Posterior vena cava (tissue), 2 donors: ENCODE data around the gene TRIM34. TPM values are rescaled to one million over a fixed set of nuclear protein-coding genes. Genes with fewer than 3 reads are reported as not detected.
"Not testable (repeated sequence)": the region's sequence is repeated elsewhere in the genome, so short reads cannot be mapped to it uniquely, and the experiment has no call there.

ENCODE experiments used
- DNase-seq: peaks from one replicate; pipeline ENCODE4 v3.0.0-alpha.2; 2020; ENCODE audit warnings: low spot score
- intact Hi-C, 2 donors: fragments of 100-400 bp; cut with DNase I; formaldehyde crosslinking; loops; one replicate each; pipeline versions ENCODE4 v1.14.1 to v1.14.2; 2022 to 2023
- total RNA-seq, 2 donors: library from RNA; stranded (reverse); fragmentation: NEBNext Ultra II Directional; extraction: Animal tissue kit (Norgen Biotek cat#: 25700); gene quantifications; one replicate each; pipeline ENCODE4 v1.2.1, GENCODE V29; 2021
- donor health status: DM: yes; HTN: yes; CAD: no.
- donor health status: DM: yes; HTN: yes; CAD: no.

Gene TRIM34
- total RNA-seq, 2 donors from 2014 or later, result 4.1 to 4.5 TPM

- DNase-seq, result no peak
- intact Hi-C loops, result no loop called here
Observed at GRCh38 chr11:5671831-5672230, 47.0 kb downstream of the TRIM34 start.

GRCh38 chr11:5674391-5674790 lies 49.6 kb downstream of the TRIM34 start:
- no peak for DNase-seq
- intact Hi-C loops, result no loop called here

- intact Hi-C loops, result loop anchor here (10.0 kb wide), 1 partner anchor 55 kb away; the partner anchor contains the start of gene TRIM34 (in 2 of the 2)
- no peak for DNase-seq
Observed at GRCh38 chr11:5679811-5680210, 55.0 kb downstream of the TRIM34 start.

- not testable (repeated sequence) for DNase-seq
- intact Hi-C loops, result loop anchor here (10.0 kb wide), 1 partner anchor 58 kb away; the partner anchor contains the start of gene TRIM34 (in 2 of the 2)
Observed at GRCh38 chr11:5682890-5683441, 58.2 kb downstream of the TRIM34 start.

GRCh38 chr11:5683620-5684019 lies 58.8 kb downstream of the TRIM34 start:
- DNase-seq, result not testable (repeated sequence)
- intact Hi-C loops, result loop anchor here (10.0 kb wide), 1 partner anchor 59 kb away; the partner anchor contains the start of gene TRIM34 (in 2 of the 2)

- no peak for DNase-seq
- intact Hi-C loops, result loop anchor here (10.0 kb wide), 1 partner anchor 59 kb away; the partner anchor contains the start of gene TRIM34 (in 2 of the 2)
Observed at GRCh38 chr11:5684036-5684645, 59.3 kb downstream of the TRIM34 start.

- DNase-seq, result peak; percentile 94
- intact Hi-C loops, result loop anchor here (10.0 kb wide), 1 partner anchor 60 kb away; the partner anchor contains the start of gene TRIM34 (in 2 of the 2)
Observed at GRCh38 chr11:5684646-5685362, 60.0 kb downstream of the TRIM34 start, which contains the start of gene TRIM5. TSS of gene TRIM5 (minus strand) at chr11:5685074. CDS start at chr11:5680177, 4,897 bp downstream.

- intact Hi-C loops, result loop anchor here (10.0 kb wide), 1 partner anchor 62 kb away; the partner anchor contains the start of gene TRIM34 (in 2 of the 2)
Observed at GRCh38 chr11:5686426-5686825, 61.6 kb downstream of the TRIM34 start.

GRCh38 chr11:5688482-5688881 lies 63.7 kb downstream of the TRIM34 start:
- no peak for DNase-seq
- intact Hi-C loops, result loop anchor here (10.0 kb wide), 1 partner anchor 64 kb away; the partner anchor contains the start of gene TRIM34 (in 2 of the 2)

More at GRCh38 chr11:5686426-5686825, 61.6 kb downstream of the TRIM34 start:
- no peak for DNase-seq

- DNase-seq, result no peak
- intact Hi-C loops, result loop anchor here (10.0 kb wide), 1 partner anchor 65 kb away; the partner anchor contains the start of gene TRIM34 (in 2 of the 2)
Observed at GRCh38 chr11:5689551-5689983, 64.8 kb downstream of the TRIM34 start, which contains the start of gene TRIM22. TSS of gene TRIM22 (plus strand) at chr11:5689790. CDS start at chr11:5696233, 6,443 bp downstream.

GRCh38 chr11:5690216-5690615 lies 65.4 kb downstream of the TRIM34 start:
- DNase-seq, result no peak
- intact Hi-C loops, result no loop called here

GRCh38 chr11:5690736-5691135 lies 65.9 kb downstream of the TRIM34 start:
- intact Hi-C loops, result no loop called here

GRCh38 chr11:5691238-5691963 lies 66.6 kb downstream of the TRIM34 start:
- intact Hi-C loops, DNase-seq: not testable (repeated sequence)

More at GRCh38 chr11:5690736-5691135, 65.9 kb downstream of the TRIM34 start:
- DNase-seq, result no peak

GRCh38 chr11:5691964-5692361 lies 67.2 kb downstream of the TRIM34 start:
- intact Hi-C loops, result no loop called here
- DNase-seq, result no peak

Other genes with a start within 250 kb of the TRIM34 start
- not detected for gene OR51M1, start 241.2 kb upstream of the TRIM34 start, total RNA-seq
- not detected for gene OR51Q1, start 202.9 kb upstream of the TRIM34 start, total RNA-seq
- not detected for gene OR51I1, start 183.5 kb upstream of the TRIM34 start, total RNA-seq
- gene OR51I2, start 175.7 kb upstream of the TRIM34 start, total RNA-seq, result not detected
- not detected for gene OR52D1, start 136.3 kb upstream of the TRIM34 start, total RNA-seq
- under 1 TPM in 1 of 2 donors, not detected in 1; 0.38 TPM for gene UBQLN3, start 115.0 kb upstream of the TRIM34 start, total RNA-seq
- under 1 TPM; 0.32 to 0.38 TPM for gene UBQLNL, start 108.3 kb upstream of the TRIM34 start, total RNA-seq
- under 1 TPM; 0.24 to 0.51 TPM for gene OR52H1, start 76.5 kb upstream of the TRIM34 start, total RNA-seq
- gene OR52B6, start 44.1 kb upstream of the TRIM34 start, total RNA-seq, result not detected
- gene TRIM6, start 28.4 kb upstream of the TRIM34 start, total RNA-seq, result 1 to 10 TPM; 1.8 to 3.2 TPM
- gene TRIM5, start 60.1 kb downstream of the TRIM34 start, total RNA-seq, result 10 to 100 TPM; 18.1 to 20.2 TPM
- 10 to 100 TPM; 40.7 to 60.4 TPM for gene TRIM22, start 64.8 kb downstream of the TRIM34 start, total RNA-seq
- under 1 TPM in 1 of 2 donors, not detected in 1; 0.19 TPM for gene OR56B1, start 111.4 kb downstream of the TRIM34 start, total RNA-seq
- gene OR52N4, start 129.2 kb downstream of the TRIM34 start, total RNA-seq, result under 1 TPM in 1 of 2 donors, not detected in 1; 0.24 TPM
- gene OR52N5, start 158.4 kb downstream of the TRIM34 start, total RNA-seq, result not detected
- not detected for gene OR52N1, start 166.3 kb downstream of the TRIM34 start, total RNA-seq
- not detected for gene OR52N2, start 183.9 kb downstream of the TRIM34 start, total RNA-seq
- gene OR52E6, start 216.9 kb downstream of the TRIM34 start, total RNA-seq, result not detected
- gene OR52E8, start 232.7 kb downstream of the TRIM34 start, total RNA-seq, result not detected